Measurements from ENCODE around the gene GGCT. TPM values are rescaled to one million over a fixed set of nuclear protein-coding genes. Genes with fewer than 3 reads are reported as not detected.

Gene GGCT
- total RNA-seq, 1 donor from 2014 or later: 160 TPM

DNA sequence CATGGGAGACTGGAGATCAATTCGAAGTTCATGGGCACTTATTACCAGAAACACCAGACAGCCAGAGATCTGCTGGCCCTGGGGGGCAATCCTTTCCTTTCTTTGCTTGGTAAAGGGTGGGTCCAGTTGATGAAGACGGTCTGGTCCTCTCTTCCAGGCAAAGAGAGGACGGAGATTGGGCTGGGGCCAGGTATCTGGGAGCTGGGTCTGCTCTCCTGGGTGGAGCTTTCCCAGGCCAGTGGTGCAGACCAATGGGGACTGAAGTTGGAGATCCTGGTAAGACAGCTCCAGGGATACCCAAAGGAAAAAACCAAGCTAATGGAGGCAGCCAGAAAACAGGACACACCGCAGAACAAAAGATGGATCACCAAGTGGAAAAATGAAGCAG lies 44.4 kb downstream of the GGCT start:
- H3K4me1 ChIP-seq: no peaks in the 10 kb centered on the region
- Mint-ChIP-seq H3K36me3 (no peaks in the 10 kb centered on the region), H3K9me3 (no peaks in the 10 kb centered on the region), H3K4me3 (no peak overlapping the region), H3K4me1 (peaks cover 10% of the 10 kb centered on the region), H3K27me3 (ENCODE audit: insufficient read depth, low read depth) (no peaks in the 10 kb centered on the region), H3K27ac (no peak overlapping the region)
- H3K36me3 ChIP-seq: no peaks in the 10 kb centered on the region
- H3K4me2 ChIP-seq: no peak overlapping the region
- H3K4me3 ChIP-seq: no peak overlapping the region
- no peaks in the 10 kb centered on the region for H3F3A ChIP-seq (ENCODE audit: low read depth)
- H2AFZ ChIP-seq (replicated peaks): no peak overlapping the region
- no peaks in the 10 kb centered on the region for H4K20me1 ChIP-seq (ENCODE audit: low read depth)
- H3K79me2 ChIP-seq (ENCODE audit: low read depth): no peaks in the 10 kb centered on the region
- H3K9me3 ChIP-seq (ENCODE audit: low read depth): no peaks in the 10 kb centered on the region
- no peak overlapping the region for H3K9ac ChIP-seq
- H3K27ac ChIP-seq: no peak overlapping the region
- DNase-seq (ENCODE audit: low spot score): no peak
- TF ChIP-seq EZH2 (IDR thresholded peaks at IDR 0.05) (no peak), EZH2phosphoT487 (IDR thresholded peaks at IDR 0.05) (no peak)
- TF ChIP-seq, protein P1, sequence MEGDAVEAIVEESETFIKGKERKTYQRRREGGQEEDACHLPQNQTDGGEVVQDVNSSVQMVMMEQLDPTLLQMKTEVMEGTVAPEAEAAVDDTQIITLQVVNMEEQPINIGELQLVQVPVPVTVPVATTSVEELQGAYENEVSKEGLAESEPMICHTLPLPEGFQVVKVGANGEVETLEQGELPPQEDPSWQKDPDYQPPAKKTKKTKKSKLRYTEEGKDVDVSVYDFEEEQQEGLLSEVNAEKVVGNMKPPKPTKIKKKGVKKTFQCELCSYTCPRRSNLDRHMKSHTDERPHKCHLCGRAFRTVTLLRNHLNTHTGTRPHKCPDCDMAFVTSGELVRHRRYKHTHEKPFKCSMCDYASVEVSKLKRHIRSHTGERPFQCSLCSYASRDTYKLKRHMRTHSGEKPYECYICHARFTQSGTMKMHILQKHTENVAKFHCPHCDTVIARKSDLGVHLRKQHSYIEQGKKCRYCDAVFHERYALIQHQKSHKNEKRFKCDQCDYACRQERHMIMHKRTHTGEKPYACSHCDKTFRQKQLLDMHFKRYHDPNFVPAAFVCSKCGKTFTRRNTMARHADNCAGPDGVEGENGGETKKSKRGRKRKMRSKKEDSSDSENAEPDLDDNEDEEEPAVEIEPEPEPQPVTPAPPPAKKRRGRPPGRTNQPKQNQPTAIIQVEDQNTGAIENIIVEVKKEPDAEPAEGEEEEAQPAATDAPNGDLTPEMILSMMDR (IDR thresholded peaks at IDR 0.05): no peak
- H3K27me3 ChIP-seq: no peaks in the 10 kb centered on the region

DNA sequence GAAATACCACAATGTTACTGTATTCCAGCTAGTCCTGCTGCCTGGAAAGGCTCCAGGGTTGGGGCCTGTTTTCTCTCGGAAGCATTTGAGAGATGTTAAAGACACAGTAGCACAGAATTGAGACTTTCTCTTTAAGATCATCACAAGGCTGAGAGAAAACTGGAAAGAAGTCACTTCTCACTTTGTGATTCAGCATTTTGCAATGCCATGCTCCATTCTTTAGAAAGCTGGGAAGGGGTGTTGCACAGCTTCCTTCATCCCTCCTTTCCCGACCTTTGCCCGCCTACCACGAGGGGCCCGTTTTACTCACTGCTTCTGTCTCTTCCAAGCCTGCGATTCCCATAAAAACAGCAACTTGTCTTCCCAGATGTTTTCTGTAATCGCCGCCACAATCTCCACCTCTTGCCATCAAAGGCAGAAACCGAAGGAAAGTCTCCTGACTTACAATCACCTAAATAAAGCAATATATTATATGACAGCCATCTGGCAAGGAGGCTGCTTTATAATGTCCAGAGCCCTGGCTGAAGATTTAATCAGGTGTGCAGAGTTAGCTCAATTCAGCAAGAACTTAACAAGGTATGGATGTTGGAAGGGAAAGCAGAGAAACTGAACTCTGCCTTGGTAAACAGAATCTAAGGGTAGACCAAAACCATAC lies 44.9 kb downstream of the GGCT start:
- Histone ChIP-seq H3K4me2 (no peak overlapping the region), H3K4me1 (no peaks in the 10 kb centered on the region), H4K20me1 (ENCODE audit: low read depth) (no peaks in the 10 kb centered on the region), H3K9me3 (ENCODE audit: low read depth) (no peaks in the 10 kb centered on the region), H2AFZ (replicated peaks) (no peak overlapping the region), H3K79me2 (ENCODE audit: low read depth) (no peaks in the 10 kb centered on the region), H3F3A (ENCODE audit: low read depth) (no peaks in the 10 kb centered on the region), H3K9ac (no peak overlapping the region), H3K27me3 (no peaks in the 10 kb centered on the region), H3K36me3 (no peaks in the 10 kb centered on the region), H3K4me3 (no peak overlapping the region), H3K27ac (no peak overlapping the region)
- Mint-ChIP-seq H3K36me3 (no peaks in the 10 kb centered on the region), H3K9me3 (no peaks in the 10 kb centered on the region), H3K27ac (no peak overlapping the region), H3K4me3 (no peak overlapping the region), H3K27me3 (ENCODE audit: insufficient read depth, low read depth) (no peaks in the 10 kb centered on the region), H3K4me1 (peaks cover 9% of the 10 kb centered on the region)
- no peak for TF ChIP-seq EZH2phosphoT487 (IDR thresholded peaks at IDR 0.05)
- TF ChIP-seq EZH2 (IDR thresholded peaks at IDR 0.05): no peak
- TF ChIP-seq, protein P1 (IDR thresholded peaks at IDR 0.05): no peak
- DNase-seq (ENCODE audit: low spot score): no peak

DNA sequence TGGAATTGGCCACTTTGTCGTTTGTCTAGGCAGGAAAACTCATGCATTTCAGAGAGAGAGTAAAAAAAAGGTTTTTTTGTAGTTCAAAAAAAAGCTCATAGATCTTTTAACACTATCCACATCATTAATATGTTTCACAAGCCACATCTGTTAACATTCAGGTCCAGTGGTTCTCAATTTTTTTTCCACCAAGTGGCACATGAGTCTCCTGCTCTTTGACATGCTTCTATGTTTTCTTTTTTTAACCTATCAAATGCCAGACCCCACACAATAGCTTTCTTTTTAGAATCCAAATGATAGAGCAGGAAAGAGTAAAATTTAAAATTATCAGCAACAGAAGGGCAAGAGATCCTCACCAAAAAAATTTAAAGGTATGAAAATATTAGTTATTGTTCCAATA lies 46.3 kb downstream of the GGCT start:
- Mint-ChIP-seq H3K4me3 (no peak overlapping the region), H3K27ac (no peak overlapping the region), H3K4me1 (peaks cover 9% of the 10 kb centered on the region), H3K36me3 (no peaks in the 10 kb centered on the region), H3K9me3 (no peaks in the 10 kb centered on the region), H3K27me3 (ENCODE audit: insufficient read depth, low read depth) (no peaks in the 10 kb centered on the region)
- no peak overlapping the region for H3K27ac ChIP-seq
- no peaks in the 10 kb centered on the region for H4K20me1 ChIP-seq (ENCODE audit: low read depth)
- H3K4me2 ChIP-seq: no peak overlapping the region
- no peaks in the 10 kb centered on the region for H3F3A ChIP-seq (ENCODE audit: low read depth)
- no peaks in the 10 kb centered on the region for H3K9me3 ChIP-seq (ENCODE audit: low read depth)
- H2AFZ ChIP-seq (replicated peaks): no peak overlapping the region
- H3K9ac ChIP-seq: no peak overlapping the region
- TF ChIP-seq EZH2phosphoT487 (IDR thresholded peaks at IDR 0.05) (no peak), EZH2 (IDR thresholded peaks at IDR 0.05) (no peak)
- TF ChIP-seq, protein P1 (IDR thresholded peaks at IDR 0.05): no peak
- no peak overlapping the region for H3K4me3 ChIP-seq
- no peaks in the 10 kb centered on the region for H3K4me1 ChIP-seq
- no peaks in the 10 kb centered on the region for H3K79me2 ChIP-seq (ENCODE audit: low read depth)
- H3K27me3 ChIP-seq: no peaks in the 10 kb centered on the region
- no peak for DNase-seq (ENCODE audit: low spot score)
- no peaks in the 10 kb centered on the region for H3K36me3 ChIP-seq

All from neural progenitor cell (in vitro differentiated cells).